ENCODE results near the gene CCDC63.
A peak's percentile ranks its signal among the peaks of the same experiment; 100 is the strongest.
"Not testable (repeated sequence)": the region's sequence is repeated elsewhere in the genome, so short reads cannot be mapped to it uniquely, and the experiment has no call there.

The CCDC63 gene

GRCh38 chr12:110927546-110927945, 80.8 kb downstream of the CCDC63 start:
- DNase-seq: no peak

- DNase-seq: no peak
These were observed 81.9 kb downstream of the CCDC63 start for GRCh38 chr12:110928700-110929099.

GRCh38 chr12:110929818-110930217, 83.0 kb downstream of the CCDC63 start:
- DNase-seq: no peak

GRCh38 chr12:110930348-110931314, 83.8 kb downstream of the CCDC63 start:
- DNase-seq: no peak

- DNase-seq: no peak
These were observed 84.5 kb downstream of the CCDC63 start for GRCh38 chr12:110931315-110931728.

GRCh38 chr12:110932046-110932445, 85.3 kb downstream of the CCDC63 start:
- DNase-seq: no peak

GRCh38 chr12:110933326-110933974, 86.7 kb downstream of the CCDC63 start:
- no peak for DNase-seq

GRCh38 chr12:110934093-110934852, 87.5 kb downstream of the CCDC63 start:
- no peak for DNase-seq

- no peak for DNase-seq
These were observed 88.8 kb downstream of the CCDC63 start for GRCh38 chr12:110935588-110935987.

GRCh38 chr12:110936367-110937103, 89.7 kb downstream of the CCDC63 start:
- DNase-seq: no peak

GRCh38 chr12:110937104-110937641, 90.4 kb downstream of the CCDC63 start:
- peak in 1 of 2 experiments; percentile 11 for DNase-seq

- no peak for DNase-seq
These were observed 93.5 kb downstream of the CCDC63 start for GRCh38 chr12:110940296-110940695.

- no peak for DNase-seq
These were observed 94.1 kb downstream of the CCDC63 start for GRCh38 chr12:110940933-110941332.

- no peak for DNase-seq
These were observed 94.6 kb downstream of the CCDC63 start for GRCh38 chr12:110941391-110941790.

GRCh38 chr12:110943373-110943772, 96.6 kb downstream of the CCDC63 start:
- no peak for DNase-seq

GRCh38 chr12:110948041-110948440, 101.3 kb downstream of the CCDC63 start:
- no peak for DNase-seq

- not testable (repeated sequence) for DNase-seq
These were observed 103.7 kb downstream of the CCDC63 start for GRCh38 chr12:110950466-110950865.

- not testable (repeated sequence) for DNase-seq
These were observed 104.1 kb downstream of the CCDC63 start for GRCh38 chr12:110950867-110951266.
